SK-N-SH (cell line): Measurements from ENCODE around the gene AIPL1. TPM values are rescaled to one million over a fixed set of nuclear protein-coding genes. Genes with fewer than 3 reads are reported as not detected.

Experiments
- CTCF ChIA-PET: fragments of 300-600, 350-600 bp; formaldehyde crosslinking; extraction: SDS; loops from one replicate; lab custom pipeline; 2021; lab: Yijun Ruan, JAX
- POLR2A ChIA-PET: fragments of 350-600 bp; sonication (Branson Sonifier 250); formaldehyde crosslinking; extraction: SDS; loops from one replicate; lab custom pipeline; 2020; ENCODE audit warnings: antibody characterized with exemption, inconsistent platforms; lab: Yijun Ruan, JAX
- DNase-seq: peaks from one replicate; pipeline ENCODE4 v3.0.0; 2012
- H2AFZ ChIP-seq: fragments of 200-600 bp; sonication (generic); 2 replicates; pipeline ENCODE4 v1.8.1; 2016; ENCODE audit warnings: antibody characterized with exemption, mild to moderate bottlenecking, low read depth
- H3F3A ChIP-seq: fragments of 200-600 bp; sonication (generic); replicated peaks from 2 replicates; pipeline ENCODE3; 2016; ENCODE audit warnings: antibody characterized with exemption, mild to moderate bottlenecking; ENCODE audit not compliant: insufficient read depth
- H3K27ac ChIP-seq, 2 experiments: fragments of 200-500 bp in 1 of 2; fragments of 200-600 bp in 1 of 2; sonication (Bioruptor generic) in 1 of 2; sonication (generic), shearing (Covaris generic) in 1 of 2; 2 replicates each; pipeline versions ENCODE4 v1.5.1 to v1.6.1; 2014 to 2016; ENCODE audit warnings: low read depth in 2 of 2, inconsistent platforms in 1 of 2, low read length in 1 of 2, mild to moderate bottlenecking in 1 of 2, mixed read lengths in 1 of 2
- H3K27me3 ChIP-seq: fragments of 200-600 bp; sonication (generic), shearing (Covaris generic); 2 replicates; pipeline ENCODE4 v1.6.1; 2016; ENCODE audit warnings: mixed run types; ENCODE audit not compliant: insufficient read depth
- H3K36me3 ChIP-seq, 2 experiments: fragments of 200-500 bp in 1 of 2; fragments of 200-600 bp in 1 of 2; sonication (Bioruptor generic) in 1 of 2; sonication (generic) in 1 of 2; replicated peaks in 1 of 2; 2 replicates each; pipeline versions ENCODE3 to v1.5.1; 2014 to 2016; ENCODE audit warnings: low read length in 1 of 2, mild to moderate bottlenecking in 1 of 2; ENCODE audit not compliant: insufficient read depth in 2 of 2, control insufficient read depth in 1 of 2
- H3K4me1 ChIP-seq, 2 experiments: fragments of 200-500 bp in 1 of 2; fragments of 200-600 bp in 1 of 2; sonication (Bioruptor generic) in 1 of 2; sonication (generic), shearing (Covaris generic) in 1 of 2; 2 replicates each; pipeline versions ENCODE4 v1.5.1 to v1.6.1; 2014 to 2016; ENCODE audit warnings: low read depth in 1 of 2, low read length in 1 of 2, mixed run types in 1 of 2; ENCODE audit not compliant: insufficient read depth in 2 of 2, control insufficient read depth in 1 of 2
- H3K4me2 ChIP-seq: fragments of 200-600 bp; sonication (generic), shearing (Covaris generic); 2 replicates; pipeline ENCODE4 v1.6.1; 2017; ENCODE audit warnings: mixed run types
- H3K4me3 ChIP-seq, 2 experiments: fragments of 200-500 bp in 1 of 2; fragments of 200-600 bp in 1 of 2; sonication (Bioruptor generic) in 1 of 2; sonication (generic), shearing (Covaris generic) in 1 of 2; 2 replicates each; pipeline versions ENCODE4 v1.5.1 to v1.8.1; 2014 to 2016; ENCODE audit warnings: low read depth in 2 of 2, inconsistent platforms in 1 of 2, low read length in 1 of 2, mild to moderate bottlenecking in 1 of 2, mixed read lengths in 1 of 2, moderate library complexity in 1 of 2
- H3K79me2 ChIP-seq: fragments of 200-600 bp; sonication (generic); 2 replicates; pipeline ENCODE4 v1.8.1; 2017; ENCODE audit warnings: mild to moderate bottlenecking; ENCODE audit not compliant: insufficient read depth
- H3K9ac ChIP-seq: fragments of 200-600 bp; sonication (generic); 2 replicates; pipeline ENCODE4 v1.6.1; 2017; ENCODE audit warnings: mixed run types
- H3K9me2 ChIP-seq: fragments of 200-600 bp; sonication (generic); 2 replicates; pipeline ENCODE4 v1.6.1; 2017; ENCODE audit warnings: mixed run types
- H3K9me3 ChIP-seq: fragments of 200-600 bp; sonication (generic); 2 replicates; pipeline ENCODE4 v1.6.1; 2017; ENCODE audit warnings: mixed run types, mild to moderate bottlenecking, moderate library complexity
- H4K20me1 ChIP-seq: fragments of 200-600 bp; sonication (generic); 2 replicates; pipeline ENCODE4 v1.6.1; 2017; ENCODE audit warnings: mild to moderate bottlenecking, mixed run types; ENCODE audit not compliant: insufficient read depth
- CHD2 ChIP-seq: fragments of 150-350 bp; IDR thresholded peaks from 2 replicates; pipeline ENCODE4 v1.6.1; 2018; ENCODE audit warnings: low read length; ENCODE audit not compliant: partially characterized antibody
- CTCF ChIP-seq: fragments of 200-600 bp; sonication (generic); IDR thresholded peaks from 2 replicates; pipeline ENCODE4 v1.6.1; 2017; ENCODE audit warnings: antibody characterized with exemption, mild to moderate bottlenecking, moderate library complexity
- MXI1 ChIP-seq: IDR thresholded peaks from 2 replicates; pipeline ENCODE4 v1.6.1; 2012; ENCODE audit warnings: mild to moderate bottlenecking, low read depth, low read length, improper control_type of control experiment
- NFIC ChIP-seq: IDR thresholded peaks from 2 replicates; pipeline ENCODE4 v1.4.0; 2012; ENCODE audit warnings: borderline replicate concordance
- RAD21 ChIP-seq: IDR thresholded peaks from 2 replicates; pipeline ENCODE4 v1.6.1; 2012; ENCODE audit warnings: mild to moderate bottlenecking, low read length
- REST ChIP-seq: IDR thresholded peaks from 2 replicates; pipeline ENCODE4 v1.6.1; 2012; ENCODE audit warnings: mild to moderate bottlenecking, low read depth, low read length, moderate library complexity
- WGBS: methylation state at CpG from one replicate; pipeline ENCODE4 v1.1.6; 2017; ENCODE audit warnings: low lambda C conversion rate; 5-methylcytosine and 5-hydroxymethylcytosine counted together
- polyA plus RNA-seq, 3 experiments: library from polyadenylated mRNA; depleted of rRNA; stranded (reverse); fragments of >200 nt; gene quantifications; 2 replicates each; pipeline ENCODE4 v1.2.3, GENCODE V29; 2012

AIPL1 gene
- polyA plus RNA-seq, 1 of the 3 experiments (the other 2 are of a cell fraction), result not detected

GRCh38 chr17:6377906-6378305 is 57.0 kb downstream of the AIPL1 start:
- peaks cover 8% of the 10 kb centered on the region for H3F3A ChIP-seq
- 17% methylated on average over 3 of the region's 3 CpGs for WGBS
- ChIA-PET POLR2A (no interaction called here), CTCF (no interaction called here)
- TF ChIP-seq RAD21, result no peak
- no peak for TF ChIP-seq MXI1
- no peak for TF ChIP-seq CHD2
- TF ChIP-seq NFIC, result no peak
- H3K79me2 ChIP-seq, result no peaks in the 10 kb centered on the region
- H4K20me1 ChIP-seq, result no peaks in the 10 kb centered on the region
- no peak overlapping the region for H3K4me3 ChIP-seq
- no peaks in the 10 kb centered on the region for H3K4me1 ChIP-seq
- no peak overlapping the region for H3K9ac ChIP-seq
- no peaks in the 10 kb centered on the region for H3K36me3 ChIP-seq
- peaks cover 10% of the 10 kb centered on the region; the same call in 1 of the 2 replicates for H3K27me3 ChIP-seq
- H2AFZ ChIP-seq, result no peak overlapping the region
- H3K27ac ChIP-seq, result no peak overlapping the region
- H3K9me2 ChIP-seq, result no peaks in the 10 kb centered on the region
- no peaks in the 10 kb centered on the region for H3K9me3 ChIP-seq
- no peak overlapping the region for H3K4me2 ChIP-seq
- DNase-seq, result no peak

GRCh38 chr17:6376931-6377361 is 58.0 kb downstream of the AIPL1 start:
- Histone ChIP-seq H3K4me1 (no peaks in the 10 kb centered on the region), H3K4me2 (no peak overlapping the region), H3K9me3 (no peaks in the 10 kb centered on the region), H3K4me3 (no peak overlapping the region), H3K79me2 (no peaks in the 10 kb centered on the region)
- no peak for TF ChIP-seq NFIC
- TF ChIP-seq REST, result no peak
- no peak for TF ChIP-seq CTCF
- TF ChIP-seq, all 33 proteins: peak for 0
- H3K27me3 ChIP-seq, result peaks cover 10% of the 10 kb centered on the region; the same call in 1 of the 2 replicates
- H3F3A ChIP-seq, result peaks cover 8% of the 10 kb centered on the region
- no peaks in the 10 kb centered on the region for H3K36me3 ChIP-seq
- WGBS, result 8% methylated on average over 11 of the region's 11 CpGs
- POLR2A ChIA-PET, result no interaction called here
- no peaks in the 10 kb centered on the region for H3K9me2 ChIP-seq
- CTCF ChIA-PET, result interaction anchor here (0.7 kb wide), 1 partner anchor 538 kb away, joined by 3 read pairs; no protein-coding TSS in a partner anchor
- H3K9ac ChIP-seq, result no peak overlapping the region
- H3K27ac ChIP-seq, result no peak overlapping the region
- no peaks in the 10 kb centered on the region for H4K20me1 ChIP-seq
- no peak overlapping the region for H2AFZ ChIP-seq
- no peak for DNase-seq
